Esophagus mucosa (tissue), 1 donor: Measurements from ENCODE around the gene ELK3. TPM values are rescaled to one million over a fixed set of nuclear protein-coding genes. Genes with fewer than 3 reads are reported as not detected.

Source experiments
- ATAC-seq: fragments of 200-7000 bp; cut with Tn5 transposase; one replicate; pipeline ENCODE4 v1.9.1; 2020
- total RNA-seq: library from RNA; stranded (reverse); gene quantifications from one replicate; pipeline ENCODE4 v1.2.4, GENCODE V29; 2023
- donor health status: DM: yes; HTN: yes; CAD: no.

The ELK3 gene
- total RNA-seq, 1 donor from 2014 or later, result 45.4 TPM

DNA sequence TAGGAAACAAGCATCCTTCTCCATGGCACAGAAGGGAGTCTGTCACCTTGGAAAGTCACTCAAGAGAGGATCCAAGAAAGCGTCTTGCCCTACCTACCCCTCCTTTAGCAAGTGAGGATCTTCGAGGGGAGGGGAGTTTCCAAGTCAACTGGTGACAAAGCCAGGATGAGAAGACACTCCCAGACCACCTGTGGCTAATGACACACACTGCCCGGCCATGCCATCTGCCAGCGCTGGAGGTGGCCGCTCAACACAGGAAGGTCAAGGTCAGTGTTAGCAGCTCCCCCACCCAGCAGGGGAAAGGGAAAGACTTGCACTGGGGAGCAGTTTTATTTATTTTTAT, 41.3 kb downstream of the ELK3 start:
- ATAC-seq, result no peak

DNA sequence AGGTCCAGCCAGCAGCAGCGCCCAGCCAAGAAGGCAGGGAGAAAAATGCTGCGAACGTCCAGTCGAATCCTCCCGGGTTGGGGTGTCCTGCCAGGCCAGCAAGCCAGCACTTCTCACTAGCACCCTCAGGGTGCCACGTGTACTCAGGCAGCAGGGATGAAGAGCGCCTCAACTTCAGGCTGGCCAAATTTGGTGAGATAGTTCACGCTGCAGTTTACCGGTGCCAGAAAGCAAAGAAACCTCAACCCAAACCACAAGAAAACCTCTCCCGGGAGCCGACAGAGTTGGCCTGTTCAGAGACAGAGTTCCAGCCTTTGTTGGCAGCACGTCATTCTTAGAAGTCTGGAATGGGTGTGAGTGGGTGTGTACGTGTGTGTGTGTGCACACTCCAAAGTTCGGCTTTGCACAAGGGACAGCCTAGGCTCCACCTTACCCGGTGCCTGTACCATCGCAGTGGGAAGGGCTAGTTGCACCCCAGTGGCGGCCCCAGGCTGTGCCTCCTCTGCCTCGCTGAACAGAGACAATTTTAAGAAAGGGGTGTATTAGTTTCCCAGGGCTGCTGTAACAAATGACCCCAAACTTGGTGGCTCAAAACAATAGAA, 42.1 kb downstream of the ELK3 start:
- peak; percentile 46 for ATAC-seq

DNA sequence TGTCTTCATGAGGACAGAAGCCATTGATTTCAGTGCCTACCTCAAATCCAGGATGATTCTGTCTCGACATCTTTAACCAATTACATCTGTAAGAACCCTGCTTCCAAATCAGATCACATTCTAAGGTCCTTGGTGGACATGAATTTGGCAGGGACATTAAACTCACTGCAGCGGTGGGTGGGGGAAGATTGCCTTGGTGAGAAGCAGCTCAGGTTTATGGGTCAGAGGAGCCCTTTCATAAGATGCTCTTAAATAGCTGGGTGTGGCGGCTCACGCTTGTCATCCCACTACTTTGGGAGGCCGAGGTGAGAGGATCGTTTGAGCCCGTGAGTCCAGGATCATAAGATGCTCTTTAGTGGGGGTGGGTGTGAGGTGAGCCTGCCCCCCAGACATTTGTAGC, 42.9 kb downstream of the ELK3 start:
- ATAC-seq, result no peak

DNA sequence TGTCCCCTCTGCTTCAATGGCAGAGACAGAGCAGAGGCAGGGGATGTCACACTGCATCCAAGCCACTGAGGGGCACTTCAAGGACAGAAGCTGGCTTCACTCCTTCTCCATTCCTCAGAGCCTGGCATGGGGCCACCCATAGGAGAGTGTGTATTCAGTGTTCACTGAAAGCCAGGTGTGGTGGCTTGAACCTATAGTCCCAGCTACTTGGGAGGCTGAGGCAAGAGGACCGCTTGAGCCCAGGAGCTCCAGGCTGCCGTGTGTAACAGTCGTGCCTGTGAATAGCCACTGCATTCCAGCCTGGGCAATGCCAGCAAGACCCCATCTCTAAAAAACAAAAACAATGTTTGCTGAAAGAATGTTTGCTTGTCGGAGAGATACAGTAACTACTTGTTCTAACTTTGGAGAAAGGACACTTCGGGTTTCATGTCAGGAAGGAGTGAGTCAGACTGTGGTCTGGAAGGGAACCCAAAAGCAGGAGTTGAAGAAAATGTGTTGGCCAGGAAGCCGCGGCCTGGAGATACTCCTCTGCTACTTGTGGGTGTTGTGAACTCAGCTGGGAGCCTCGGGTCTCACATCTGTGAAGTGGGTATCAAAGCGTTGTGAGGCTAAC, 43.4 kb downstream of the ELK3 start:
- ATAC-seq, result peak; percentile 8

DNA sequence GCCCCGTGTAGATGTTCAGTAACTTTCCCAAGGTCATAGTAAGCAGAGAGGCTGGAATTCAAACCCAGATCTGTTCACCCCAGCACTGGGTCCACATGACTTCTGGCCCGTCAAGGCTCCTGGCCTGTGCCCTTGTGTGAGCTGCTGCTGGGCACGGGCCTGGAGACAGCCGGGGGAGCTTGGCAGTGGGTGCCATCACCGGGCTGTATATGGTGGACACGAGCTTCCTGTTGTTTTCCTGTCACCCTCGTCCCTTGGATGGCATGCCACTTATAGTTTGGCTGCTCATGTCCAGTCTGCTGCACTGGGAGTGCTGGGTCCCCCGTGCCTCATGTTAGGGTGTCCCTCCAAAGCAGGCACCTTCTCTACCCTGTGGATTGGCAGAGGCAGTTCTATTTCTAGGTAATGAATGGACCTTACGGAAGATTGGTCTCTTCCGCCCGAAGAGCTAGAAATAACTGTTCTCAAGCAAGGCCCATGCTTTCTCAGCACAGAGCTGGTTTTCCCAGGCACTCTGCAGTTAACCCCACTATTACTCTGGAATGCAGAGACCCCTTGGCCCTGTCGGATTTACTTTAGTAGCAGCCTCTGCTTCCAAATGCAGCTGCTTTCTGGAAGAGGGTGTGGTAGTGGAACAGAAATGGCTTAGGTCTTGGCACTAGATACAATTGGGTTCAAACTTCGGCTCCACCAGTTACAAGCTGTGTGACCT, 44.3 kb downstream of the ELK3 start:
- ATAC-seq, result no peak

DNA sequence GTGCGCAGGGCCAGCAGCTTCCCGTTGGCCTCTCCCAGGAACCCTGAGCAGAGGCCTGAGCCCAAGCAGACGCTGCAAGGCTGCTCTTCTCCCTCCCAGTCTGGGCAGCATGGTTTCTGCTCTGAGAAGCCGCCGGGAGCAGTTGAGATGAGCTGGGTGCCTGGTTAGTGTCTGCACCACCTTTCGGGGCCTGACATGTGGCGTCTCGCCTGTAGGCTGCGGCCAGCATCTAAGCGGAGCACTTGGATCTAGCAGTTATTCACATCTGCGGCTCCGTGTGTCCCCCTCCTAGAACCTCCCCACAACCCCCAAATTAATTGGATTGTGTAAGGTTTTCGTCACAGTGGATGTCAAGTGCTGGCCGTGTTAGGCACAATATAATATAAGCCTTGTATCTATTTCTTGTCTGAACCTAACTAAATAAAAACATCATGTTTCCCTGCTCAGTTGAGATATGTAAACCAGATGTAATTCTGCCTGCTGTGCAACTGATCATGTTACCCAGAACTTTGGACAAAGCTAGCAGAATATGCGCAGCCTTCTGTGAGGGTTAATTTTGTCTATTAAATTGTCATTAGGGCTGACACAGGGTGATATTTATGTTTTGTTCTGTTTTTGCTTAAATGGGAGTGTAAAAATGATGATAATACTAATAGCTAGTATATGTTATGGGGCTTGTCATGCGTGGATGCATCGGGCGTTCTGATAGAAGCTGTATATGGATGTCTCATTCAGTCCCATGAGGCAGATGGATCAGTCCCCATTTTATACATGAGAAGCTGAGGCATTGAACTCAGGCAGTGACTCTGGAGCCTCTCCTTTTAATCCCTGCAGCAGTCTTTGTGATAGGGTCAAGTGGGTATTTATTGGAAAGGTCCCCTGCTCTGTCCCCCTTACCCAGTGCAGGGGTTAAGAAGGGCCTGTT, 45.8 kb downstream of the ELK3 start:
- ATAC-seq, result no peak

DNA sequence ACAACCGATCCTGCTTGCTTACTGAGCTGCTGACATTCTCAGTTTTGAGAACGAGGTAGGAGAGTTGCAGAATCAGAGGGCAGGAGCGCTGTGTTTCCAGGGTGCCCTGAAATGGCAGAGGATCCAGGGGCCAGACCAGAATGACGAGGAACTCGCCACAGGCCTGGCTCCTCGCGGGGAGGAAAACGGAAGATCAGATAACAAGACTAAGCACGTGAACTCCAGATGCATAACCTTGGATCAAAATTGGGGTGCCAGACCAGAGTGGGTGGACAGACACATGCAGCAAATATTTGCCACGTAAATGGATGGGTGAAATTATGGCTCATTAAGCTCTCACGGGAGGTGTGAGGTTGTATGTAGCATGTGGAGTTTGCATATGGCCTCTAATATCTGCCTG, 46.5 kb downstream of the ELK3 start:
- no peak for ATAC-seq

DNA sequence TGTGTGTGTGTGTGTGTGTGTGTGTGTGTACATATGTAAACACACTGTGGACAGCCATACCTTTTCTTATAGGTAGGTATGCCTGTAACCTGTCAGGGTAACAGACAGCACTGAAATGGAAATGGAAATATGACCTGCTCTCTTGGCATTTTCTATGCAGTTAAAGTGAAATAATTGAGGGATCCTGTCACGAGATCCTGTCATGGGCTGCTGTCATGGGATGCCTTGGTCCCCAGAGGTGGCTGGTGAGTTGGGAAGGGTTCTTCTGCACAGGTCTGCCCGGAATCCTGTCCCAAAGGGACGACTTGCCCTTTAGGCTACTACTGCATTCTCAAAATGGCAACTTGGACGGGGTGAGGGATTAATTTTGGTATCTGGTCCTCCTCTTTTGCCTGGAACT, 47.3 kb downstream of the ELK3 start:
- no peak for ATAC-seq

DNA sequence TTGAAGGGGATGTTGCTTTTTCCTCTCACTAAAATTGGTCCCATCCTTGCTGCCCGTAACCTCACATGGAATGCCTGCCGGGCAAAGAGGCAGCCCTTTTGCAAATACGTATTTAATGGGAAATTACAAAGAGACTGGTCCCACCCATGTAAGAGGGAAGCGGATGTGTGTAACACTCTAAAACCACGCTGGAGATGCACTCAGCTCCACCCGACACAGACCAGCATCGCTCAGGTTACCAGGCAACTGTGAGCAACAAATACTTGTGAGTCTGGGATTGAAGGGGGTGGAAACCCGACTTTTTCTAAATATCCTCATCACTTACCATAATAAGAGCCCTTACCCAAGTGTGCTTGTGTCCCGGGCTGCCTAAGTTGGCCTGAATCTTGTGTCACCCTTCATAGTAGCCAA, 47.7 kb downstream of the ELK3 start:
- peak; percentile 45 for ATAC-seq

DNA sequence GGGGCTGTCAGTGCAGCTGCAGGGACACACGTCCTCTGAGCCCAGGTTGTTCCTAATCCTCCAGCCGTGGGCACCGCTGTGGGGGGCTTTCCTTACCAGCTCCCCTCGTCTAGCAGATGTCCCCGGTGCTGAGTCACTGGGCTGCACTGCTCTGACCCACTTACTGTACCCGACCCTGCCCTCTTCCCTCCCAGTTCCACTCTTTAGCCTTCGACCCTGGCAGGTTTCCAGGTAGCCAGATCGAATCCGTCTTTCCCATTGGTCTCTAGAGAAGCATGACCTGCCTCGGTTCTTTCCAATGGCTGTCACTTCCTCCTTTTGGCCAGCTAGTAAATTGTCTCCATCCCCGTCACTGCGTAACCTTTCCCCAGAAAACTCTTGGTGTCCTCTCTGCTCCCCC, 48.4 kb downstream of the ELK3 start:
- no peak for ATAC-seq

DNA sequence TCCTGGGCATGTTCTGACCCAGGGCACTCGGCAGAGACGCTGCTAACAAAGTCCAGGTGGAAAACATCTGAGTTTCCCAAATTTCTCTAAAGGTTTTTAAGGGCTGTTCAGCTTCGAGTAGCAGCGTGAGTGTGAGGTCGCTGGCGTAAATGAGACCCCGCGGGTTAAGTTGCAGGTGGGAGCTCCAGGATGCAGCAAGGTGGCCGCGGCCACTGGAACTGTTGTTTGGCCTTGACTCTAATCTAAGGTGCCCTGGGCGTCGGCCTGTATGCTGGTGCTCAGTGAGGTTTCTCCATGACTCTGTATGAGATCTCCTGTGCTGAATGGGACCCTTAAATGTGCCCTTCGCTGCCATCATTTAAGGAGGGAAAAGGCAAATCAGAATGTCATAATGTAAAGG, 50.7 kb downstream of the ELK3 start:
- ATAC-seq, result no peak

DNA sequence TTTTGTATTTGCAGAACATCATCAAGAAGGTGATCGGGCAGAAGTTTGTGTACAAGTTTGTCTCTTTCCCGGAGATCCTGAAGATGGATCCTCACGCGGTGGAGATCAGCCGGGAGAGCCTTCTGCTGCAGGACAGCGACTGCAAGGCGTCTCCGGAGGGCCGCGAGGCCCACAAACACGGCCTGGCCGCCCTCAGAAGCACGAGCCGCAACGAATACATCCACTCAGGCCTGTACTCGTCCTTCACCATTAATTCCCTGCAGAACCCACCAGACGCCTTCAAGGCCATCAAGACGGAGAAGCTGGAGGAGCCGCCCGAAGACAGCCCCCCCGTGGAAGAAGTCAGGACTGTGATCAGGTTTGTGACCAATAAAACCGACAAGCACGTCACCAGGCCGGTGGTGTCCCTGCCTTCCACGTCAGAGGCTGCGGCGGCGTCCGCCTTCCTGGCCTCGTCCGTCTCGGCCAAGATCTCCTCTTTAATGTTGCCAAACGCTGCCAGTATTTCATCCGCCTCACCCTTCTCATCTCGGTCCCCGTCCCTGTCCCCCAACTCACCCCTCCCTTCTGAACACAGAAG, 52.8 kb downstream of the ELK3 start:
- ATAC-seq, result no peak

DNA sequence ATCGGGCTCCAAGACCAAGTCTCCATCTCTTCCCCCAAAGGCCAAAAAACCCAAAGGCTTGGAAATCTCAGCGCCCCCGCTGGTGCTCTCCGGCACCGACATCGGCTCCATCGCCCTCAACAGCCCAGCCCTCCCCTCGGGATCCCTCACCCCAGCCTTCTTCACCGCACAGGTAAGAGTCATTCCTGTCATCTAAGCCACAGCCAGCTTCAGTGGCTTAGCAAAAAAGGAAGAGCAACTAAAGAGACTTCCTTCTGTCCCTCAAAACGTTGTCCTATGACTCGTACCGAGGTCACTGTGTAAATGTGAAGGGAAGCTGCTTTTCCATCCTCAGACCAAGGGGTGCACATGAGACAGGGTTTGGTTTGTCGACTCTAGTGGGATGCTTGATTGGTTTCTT, 53.4 kb downstream of the ELK3 start:
- peak; percentile 40 for ATAC-seq

DNA sequence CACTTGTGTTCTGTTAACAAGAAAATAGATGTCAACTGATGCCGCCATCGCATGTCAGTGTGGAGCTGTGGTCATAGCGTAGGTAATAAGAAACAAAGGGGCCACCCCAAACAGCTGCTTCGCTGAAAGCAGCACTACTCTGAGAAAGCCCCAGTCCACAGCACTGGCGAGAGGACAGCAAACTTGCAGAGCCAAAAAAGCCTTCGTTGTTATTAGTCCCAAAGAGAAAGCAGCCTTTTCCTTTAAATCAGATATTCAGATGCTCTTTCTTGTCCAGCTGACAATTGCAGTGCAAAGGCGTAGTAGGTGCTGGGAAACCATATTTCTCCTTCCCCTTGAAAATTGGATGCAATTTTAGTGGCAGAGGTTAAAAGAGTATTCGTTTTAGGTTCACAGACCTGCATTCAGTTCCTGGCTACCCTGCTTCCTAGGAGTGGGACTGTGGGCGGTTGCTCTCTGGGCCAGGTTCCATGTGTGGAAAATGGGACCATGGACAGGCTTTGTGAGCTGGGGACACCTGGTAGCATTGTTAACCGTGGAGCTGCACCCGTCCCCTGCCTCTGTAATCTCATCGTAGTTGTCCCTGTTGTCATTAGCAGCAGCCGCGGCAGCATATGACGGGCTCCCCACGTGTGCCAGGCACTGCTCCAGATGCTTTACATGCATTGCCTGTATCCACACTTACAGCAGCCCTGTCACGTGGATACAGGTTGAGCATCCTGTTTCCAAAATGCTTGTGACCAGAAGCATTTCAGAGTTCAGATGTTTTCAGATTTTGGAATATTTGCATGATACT, 54.2 kb downstream of the ELK3 start:
- ATAC-seq, result no peak

DNA sequence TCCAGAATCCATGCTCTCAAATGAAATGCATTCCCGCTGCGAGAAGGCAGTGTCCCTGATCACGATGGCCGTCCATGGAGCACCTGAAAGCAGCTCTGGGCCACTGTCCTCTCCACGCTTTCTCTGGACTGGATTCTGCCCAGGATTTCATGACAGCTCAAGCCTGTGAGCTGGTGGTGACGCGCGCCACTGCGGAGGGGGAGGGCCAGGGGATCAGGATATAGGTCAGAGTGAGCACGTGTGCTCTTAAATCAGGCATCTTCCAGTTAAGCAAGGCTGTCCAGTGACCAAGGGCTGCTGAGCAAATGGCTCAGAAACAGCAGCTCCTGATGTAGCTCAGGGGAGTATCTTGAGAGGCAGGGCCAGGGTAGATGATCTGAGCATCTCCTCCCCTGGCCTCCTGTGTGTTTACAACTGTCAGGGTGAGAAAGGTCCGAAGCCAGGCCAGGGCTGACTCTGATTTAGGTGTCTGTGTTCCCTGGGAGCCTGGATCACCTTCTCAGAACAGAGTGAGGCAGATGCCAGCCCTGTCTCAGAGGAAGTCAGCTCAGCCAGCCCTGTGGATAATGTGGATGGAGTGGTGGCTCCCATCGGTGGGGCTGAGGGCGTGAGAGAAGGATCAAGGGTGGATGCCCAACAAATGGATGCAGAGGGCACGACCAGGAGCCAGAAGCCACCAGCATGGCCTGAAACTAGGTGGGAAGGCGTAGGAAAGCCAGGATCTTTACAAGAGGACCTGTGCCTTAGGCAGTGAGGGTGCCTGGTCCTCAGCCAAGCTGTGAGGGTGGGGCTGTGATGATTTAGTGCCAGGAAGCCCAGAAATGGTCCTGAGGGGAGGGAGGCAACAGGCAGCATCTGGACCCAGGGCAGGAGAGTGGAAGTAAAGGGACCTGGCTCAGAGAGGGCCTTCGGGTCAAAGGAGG, 55.3 kb downstream of the ELK3 start:
- ATAC-seq, result peak; percentile 22

DNA sequence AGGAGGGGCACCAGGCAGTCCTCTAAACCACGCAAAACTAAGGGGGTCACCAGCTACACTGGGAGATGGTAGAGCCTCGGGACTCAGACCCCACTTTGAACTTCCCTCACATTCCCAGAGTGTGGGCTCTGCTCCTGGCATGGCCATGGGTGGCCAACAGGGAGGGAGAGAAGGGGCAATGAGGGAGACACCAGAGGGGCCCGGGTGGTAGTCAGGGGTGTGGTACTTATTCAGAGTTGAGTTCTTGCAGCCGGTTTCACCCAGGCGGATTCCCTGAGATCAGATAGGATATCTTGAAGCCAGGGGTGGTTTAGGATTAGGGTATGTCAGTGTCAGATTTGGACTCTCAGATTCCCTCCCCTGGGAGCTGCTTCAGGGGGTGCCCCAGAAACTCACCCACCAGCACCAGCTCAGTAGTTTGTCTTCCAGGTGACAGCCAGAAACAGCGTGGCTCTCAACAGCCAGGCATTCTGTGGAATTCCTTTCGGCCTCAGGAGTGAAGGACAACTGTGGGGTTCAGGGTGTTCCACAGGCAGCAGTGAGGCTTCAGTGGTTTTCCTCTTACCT, 56.0 kb downstream of the ELK3 start:
- ATAC-seq, result no peak

DNA sequence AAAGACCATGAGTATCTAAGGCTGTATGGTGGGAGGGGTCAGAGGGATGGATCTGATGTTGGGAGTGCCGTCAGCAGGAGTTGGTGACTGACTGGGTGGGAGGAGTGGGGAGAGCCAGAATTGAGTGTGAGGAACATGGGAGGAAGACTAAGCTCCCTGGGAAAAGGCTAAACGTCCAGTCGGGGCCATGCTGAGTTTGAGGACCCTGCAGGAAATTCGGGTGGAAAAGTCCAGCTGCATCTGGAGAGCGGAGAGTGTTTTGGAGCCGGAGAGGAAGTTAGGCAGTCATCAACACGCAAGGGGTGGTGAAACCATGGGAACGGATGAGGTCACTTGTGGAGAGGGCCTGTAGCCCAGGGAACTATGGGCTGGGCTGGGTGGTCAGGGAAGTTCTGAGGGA, 60.9 kb downstream of the ELK3 start:
- peak; percentile 51 for ATAC-seq

DNA sequence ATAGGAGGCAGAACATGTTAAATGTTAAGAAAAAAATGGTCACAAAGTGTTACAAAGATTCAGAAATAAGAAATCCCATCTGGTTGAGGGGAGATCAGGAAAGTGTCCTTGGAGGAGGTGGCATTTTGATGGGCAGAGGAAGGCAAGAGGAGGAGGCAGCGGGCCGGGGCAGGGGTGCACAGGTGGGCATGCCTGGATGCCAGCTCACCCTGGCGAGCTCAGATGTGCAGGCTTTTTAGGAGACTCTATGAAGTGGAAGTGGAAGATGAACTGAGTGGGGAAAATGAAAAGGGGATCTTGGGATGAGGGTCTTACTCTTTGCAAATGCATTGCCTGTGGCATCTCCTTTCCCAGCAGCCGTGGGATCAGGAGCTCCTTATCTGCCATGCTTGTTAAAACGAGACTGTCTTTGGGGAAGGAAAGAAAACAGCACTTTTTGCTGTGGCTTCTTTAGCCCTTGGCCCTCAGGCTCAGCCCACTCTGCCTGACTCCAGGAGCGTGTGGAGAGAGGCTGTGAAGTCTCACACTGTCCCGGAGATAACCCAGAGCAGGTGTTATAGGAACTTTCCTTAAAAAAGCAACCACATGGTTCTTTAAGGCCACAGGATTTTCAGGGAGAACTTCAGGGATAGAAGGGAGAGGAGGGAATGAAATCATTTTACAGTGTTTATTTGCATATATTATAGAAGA, 62.6 kb downstream of the ELK3 start:
- no peak for ATAC-seq

DNA sequence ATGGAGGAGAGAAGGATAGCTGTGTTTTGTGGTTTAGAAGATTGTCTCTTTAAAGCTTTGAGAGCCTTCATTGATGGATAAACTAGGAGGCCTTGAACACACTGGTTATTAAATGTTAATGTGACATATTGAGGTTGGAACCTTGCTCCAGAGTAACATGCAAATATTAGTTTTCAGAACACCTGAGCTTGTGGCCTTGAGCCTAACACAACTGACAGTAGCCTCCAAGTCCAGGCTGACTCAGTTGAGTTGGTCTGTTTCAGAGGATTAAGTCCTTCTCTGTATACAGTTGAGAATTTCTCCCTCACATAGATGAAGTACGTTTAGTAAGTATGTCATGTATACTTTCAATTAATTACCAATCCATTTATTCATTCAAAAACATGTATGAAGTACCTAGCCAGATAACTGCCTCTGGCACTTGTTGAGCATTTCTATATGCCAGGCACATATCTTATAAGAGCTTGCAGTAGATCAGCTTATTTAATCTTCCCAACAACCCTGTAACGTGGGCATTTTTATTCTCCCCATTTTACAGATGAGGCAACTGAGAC, 63.5 kb downstream of the ELK3 start:
- no peak for ATAC-seq
